ENCODE data around the gene TRPT1.
A peak's percentile ranks its signal among the peaks of the same experiment; 100 is the strongest.

The TRPT1 gene

DNA sequence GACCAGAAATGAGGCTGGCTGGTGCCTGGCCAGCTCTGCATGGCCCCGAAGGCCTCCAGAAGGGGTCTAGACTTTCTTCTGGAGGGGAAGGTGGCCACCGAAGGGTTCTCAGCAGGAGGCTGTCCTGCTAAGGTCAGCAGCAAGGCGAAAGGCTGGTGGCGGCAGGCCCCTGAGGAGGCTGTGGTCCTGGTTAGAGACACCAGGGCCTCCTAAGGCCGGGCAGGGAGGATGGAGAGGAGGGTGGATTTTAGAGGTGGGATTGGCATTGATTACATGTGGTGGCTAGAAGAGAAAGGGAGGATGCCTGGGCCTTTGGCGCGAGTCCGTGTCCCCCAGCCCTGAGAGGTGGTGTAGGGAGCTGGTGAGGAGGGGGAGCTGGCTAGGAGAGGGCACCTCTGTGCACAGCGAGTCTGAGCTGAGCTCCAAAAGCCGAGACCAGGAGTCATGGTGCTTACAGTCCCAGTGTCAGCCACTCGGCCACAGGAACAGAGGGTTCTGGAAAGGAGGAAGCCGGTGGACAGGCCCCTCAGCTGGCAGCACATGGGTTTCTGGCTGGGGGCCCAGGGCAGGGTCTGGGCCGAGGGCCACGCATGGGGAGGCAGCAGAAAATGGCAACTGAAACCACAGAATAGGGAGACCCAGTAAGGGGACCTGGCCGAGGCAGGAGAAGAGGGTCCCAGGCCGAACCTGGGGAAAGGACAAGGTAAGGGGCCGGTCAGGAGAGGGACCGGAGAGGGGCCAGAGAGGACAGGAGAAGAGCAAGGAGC lies 17.0 kb downstream of the TRPT1 start:
- Histone ChIP-seq H3K4me1 (ENCODE audit: control insufficient read depth, insufficient read depth, low read length) (peaks cover 9% of the 10 kb centered on the region), H3K36me3 (ENCODE audit: control insufficient read depth, insufficient read depth, low read length, severe bottlenecking) (peaks cover 11% of the 10 kb centered on the region), H3K27me3 (replicated peaks; ENCODE audit: control insufficient read depth, insufficient read depth, low read length) (no peaks in the 10 kb centered on the region), H3K4me3 (ENCODE audit: low read length) (no peak overlapping the region), H3K9ac (ENCODE audit: low read length) (no peak overlapping the region), H3K9me3 (ENCODE audit: control insufficient read depth, low read length) (no peaks in the 10 kb centered on the region)
- no peak for DNase-seq (ENCODE audit: low read depth)

DNA sequence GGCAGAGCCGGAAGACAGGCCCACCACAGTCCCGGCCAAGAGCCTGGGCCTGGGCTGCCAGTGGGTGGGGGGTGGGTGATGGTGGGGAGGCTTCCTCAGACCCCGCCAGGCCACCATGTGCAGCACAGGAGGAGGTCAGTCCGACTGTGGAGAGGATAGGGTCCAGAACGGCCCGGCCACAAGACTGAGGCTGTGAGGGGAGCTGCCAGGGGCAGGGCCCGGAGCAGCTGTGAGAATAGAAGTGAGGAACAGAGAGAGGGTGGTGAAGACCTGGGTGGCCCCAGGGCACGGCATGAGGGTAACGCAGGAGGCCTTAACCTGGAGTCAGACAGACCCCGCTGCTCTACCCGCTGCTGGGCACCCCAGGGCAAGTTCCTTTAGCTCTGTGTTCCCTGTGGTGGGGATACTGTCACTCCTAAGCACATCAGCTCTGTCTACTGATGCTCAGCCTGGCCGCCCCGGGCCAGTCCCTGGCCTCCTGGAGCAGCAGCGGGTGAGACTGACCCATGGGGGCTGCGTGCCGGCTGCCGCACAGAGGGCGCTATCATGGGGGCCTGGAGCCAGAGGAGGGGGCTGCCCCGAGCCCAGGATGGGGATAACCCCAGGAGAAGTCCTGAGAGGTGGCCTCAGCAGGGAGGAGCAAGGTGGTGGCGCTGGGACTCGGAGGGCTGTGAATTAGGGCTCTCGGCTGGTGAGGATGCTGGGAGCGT lies 17.7 kb downstream of the TRPT1 start:
- Histone ChIP-seq H3K9me3 (ENCODE audit: control insufficient read depth, low read length) (no peaks in the 10 kb centered on the region), H3K9ac (ENCODE audit: low read length) (peak overlapping the region; percentile 74), H3K27me3 (replicated peaks; ENCODE audit: control insufficient read depth, insufficient read depth, low read length) (no peaks in the 10 kb centered on the region), H3K36me3 (ENCODE audit: control insufficient read depth, insufficient read depth, low read length, severe bottlenecking) (peaks cover 19% of the 10 kb centered on the region), H3K4me3 (ENCODE audit: low read length) (peak overlapping the region; percentile 61), H3K4me1 (ENCODE audit: control insufficient read depth, insufficient read depth, low read length) (peaks cover 9% of the 10 kb centered on the region)
- no peak for DNase-seq (ENCODE audit: low read depth)

DNA sequence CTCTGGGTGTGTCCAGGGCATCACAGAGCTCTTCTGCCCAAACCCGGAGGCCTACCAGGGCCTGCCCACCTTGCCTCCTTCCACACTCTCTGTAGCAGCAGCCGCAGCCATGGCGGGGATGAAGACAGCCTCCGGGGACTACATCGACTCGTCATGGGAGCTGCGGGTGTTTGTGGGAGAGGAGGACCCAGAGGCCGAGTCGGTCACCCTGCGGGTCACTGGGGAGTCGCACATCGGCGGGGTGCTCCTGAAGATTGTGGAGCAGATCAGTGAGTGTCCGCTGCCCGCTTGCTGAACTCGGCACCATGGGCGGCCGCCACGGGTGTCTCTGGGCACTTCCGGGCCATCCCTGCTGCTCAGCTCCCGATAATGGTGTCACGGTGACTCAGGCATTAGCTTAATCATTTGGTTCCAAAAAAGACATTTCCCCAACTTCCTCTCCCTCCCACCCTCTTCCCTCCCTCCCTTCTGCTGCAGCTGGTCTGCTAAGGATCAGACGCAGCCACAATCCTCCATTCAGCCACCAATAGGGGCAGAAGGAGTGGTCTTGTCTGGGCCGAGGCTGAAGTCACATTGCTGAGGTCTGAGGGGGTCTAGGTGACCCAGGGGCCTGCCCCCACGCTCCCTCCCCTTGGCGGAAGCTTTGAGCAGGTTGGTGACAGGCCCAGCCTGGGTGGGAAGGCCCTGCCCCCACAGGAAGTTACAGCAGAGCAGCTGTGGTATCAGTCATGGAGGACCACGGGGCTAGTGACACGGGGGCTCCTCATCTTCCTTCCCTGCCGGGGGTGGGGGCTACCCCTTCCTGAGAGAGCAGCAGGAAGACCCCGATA lies 18.5 kb downstream of the TRPT1 start:
- Histone ChIP-seq H3K36me3 (ENCODE audit: control insufficient read depth, insufficient read depth, low read length, severe bottlenecking) (peaks cover 26% of the 10 kb centered on the region), H3K9ac (ENCODE audit: low read length) (peak overlapping the region; percentile 74), H3K27me3 (replicated peaks; ENCODE audit: control insufficient read depth, insufficient read depth, low read length) (no peaks in the 10 kb centered on the region), H3K9me3 (ENCODE audit: control insufficient read depth, low read length) (no peaks in the 10 kb centered on the region), H3K4me3 (ENCODE audit: low read length) (peak overlapping the region; percentile 61), H3K4me1 (ENCODE audit: control insufficient read depth, insufficient read depth, low read length) (peaks cover 9% of the 10 kb centered on the region)
- DNase-seq (ENCODE audit: low read depth), result no peak

DNA sequence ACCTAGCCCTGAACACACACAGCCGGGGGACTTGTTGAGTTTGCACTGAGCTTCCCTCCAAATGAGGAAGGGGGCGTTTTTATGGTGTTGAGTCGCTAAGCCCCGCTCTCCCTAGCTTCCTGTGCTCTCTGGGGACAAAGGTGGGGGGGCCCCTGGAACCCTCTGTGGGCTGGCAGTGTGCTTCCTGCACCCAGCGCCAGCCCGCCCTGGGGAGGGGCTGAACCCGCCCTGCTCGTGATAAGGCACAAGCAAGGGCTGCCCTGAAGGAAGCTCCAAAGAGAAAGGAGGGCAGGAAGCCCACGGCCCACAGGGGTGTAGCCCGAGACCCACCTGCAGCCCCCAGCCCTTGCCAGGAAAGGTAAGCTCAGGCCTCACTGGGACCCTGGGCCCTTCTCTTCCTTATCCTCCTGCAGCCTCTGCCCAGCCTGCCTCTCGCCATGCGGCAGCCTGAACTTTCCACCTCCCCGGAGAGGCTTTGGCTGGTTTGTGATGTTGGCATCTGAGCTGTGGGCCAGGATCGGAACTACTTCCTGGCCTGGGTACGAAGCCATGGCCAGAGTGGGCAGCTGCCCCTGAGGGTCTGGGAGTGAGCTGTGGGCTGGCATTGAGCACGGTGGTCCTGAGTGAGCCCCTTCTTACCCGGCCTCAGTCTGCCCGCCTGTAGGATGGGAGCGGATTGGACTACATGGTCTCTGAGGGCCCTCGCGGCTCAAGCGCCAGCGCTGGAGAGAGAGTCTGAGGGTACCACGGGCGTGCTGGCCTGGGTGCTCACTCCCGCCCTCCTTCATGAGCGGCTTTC lies 19.3 kb downstream of the TRPT1 start, which contains the start of gene FERMT3:
Gene FERMT3 (plus strand): TSS at position 265 of the 799 bp plus-strand sequence. CDS start 644 bp downstream, outside the sequence.
- Histone ChIP-seq H3K4me1 (ENCODE audit: control insufficient read depth, insufficient read depth, low read length) (peaks cover 9% of the 10 kb centered on the region), H3K36me3 (ENCODE audit: control insufficient read depth, insufficient read depth, low read length, severe bottlenecking) (peaks cover 34% of the 10 kb centered on the region), H3K9me3 (ENCODE audit: control insufficient read depth, low read length) (no peaks in the 10 kb centered on the region), H3K4me3 (ENCODE audit: low read length) (peak within 1 kb of the TSS; percentile 61), H3K9ac (ENCODE audit: low read length) (peak within 1 kb of the TSS; percentile 74), H3K27me3 (replicated peaks; ENCODE audit: control insufficient read depth, insufficient read depth, low read length) (no peaks in the 10 kb centered on the region)
- DNase-seq (ENCODE audit: low read depth), result no peak

DNA sequence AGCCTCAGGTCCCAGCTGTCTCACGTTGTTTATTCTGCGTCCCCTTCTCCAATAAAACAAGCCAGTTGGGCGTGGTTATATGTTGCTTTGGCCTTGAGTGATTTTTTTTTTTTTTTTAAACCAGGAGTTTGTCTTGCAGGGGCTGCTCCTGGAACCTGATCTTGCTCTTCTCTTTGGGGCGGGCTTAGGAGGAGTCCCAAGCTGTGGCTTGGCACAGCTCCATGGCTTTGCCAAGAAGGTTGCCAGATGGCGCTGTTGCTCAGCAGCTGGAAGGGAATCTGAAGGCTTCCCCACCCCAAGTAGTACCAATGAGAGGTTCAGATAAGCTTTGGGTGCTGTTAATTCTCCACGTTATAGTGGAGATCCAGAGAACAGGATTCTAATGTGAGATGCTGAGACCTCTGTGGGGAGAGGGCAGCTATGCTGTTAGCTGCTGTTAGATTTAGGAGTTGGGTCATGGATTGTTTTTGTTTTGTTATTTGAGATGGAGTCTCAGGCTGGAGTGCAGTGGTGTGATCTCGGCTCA lies 21.5 kb downstream of the TRPT1 start:
- Histone ChIP-seq H3K36me3 (ENCODE audit: control insufficient read depth, insufficient read depth, low read length, severe bottlenecking) (peaks cover 55% of the 10 kb centered on the region), H3K9me3 (ENCODE audit: control insufficient read depth, low read length) (no peaks in the 10 kb centered on the region), H3K4me3 (ENCODE audit: low read length) (no peak overlapping the region), H3K27me3 (replicated peaks; ENCODE audit: control insufficient read depth, insufficient read depth, low read length) (no peaks in the 10 kb centered on the region), H3K9ac (ENCODE audit: low read length) (peak overlapping the region; percentile 22), H3K4me1 (ENCODE audit: control insufficient read depth, insufficient read depth, low read length) (peaks cover 9% of the 10 kb centered on the region)
- peak; percentile 97 for DNase-seq (ENCODE audit: low read depth)

DNA sequence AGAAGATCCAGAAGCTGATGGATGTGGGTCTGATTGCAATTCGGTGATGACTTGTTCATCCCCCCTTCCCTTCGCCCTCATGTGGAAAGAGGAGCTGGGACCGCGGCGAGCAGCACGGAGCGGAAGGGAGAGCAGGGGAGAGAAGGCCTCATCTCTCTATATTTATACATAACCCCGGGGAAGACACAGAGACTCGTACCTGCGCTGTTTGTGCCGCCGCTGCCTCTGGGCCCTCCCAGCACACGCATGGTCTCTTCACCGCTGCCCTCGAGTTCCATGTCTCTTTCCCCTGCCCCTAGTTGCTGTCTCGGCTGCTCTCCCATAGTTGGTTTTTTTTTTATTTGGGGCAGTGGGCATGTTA lies 21.9 kb downstream of the TRPT1 start:
- Histone ChIP-seq H3K9me3 (ENCODE audit: control insufficient read depth, low read length) (no peaks in the 10 kb centered on the region), H3K4me3 (ENCODE audit: low read length) (no peak overlapping the region), H3K36me3 (ENCODE audit: control insufficient read depth, insufficient read depth, low read length, severe bottlenecking) (peaks cover 56% of the 10 kb centered on the region), H3K4me1 (ENCODE audit: control insufficient read depth, insufficient read depth, low read length) (peaks cover 9% of the 10 kb centered on the region), H3K9ac (ENCODE audit: low read length) (peak overlapping the region; percentile 22), H3K27me3 (replicated peaks; ENCODE audit: control insufficient read depth, insufficient read depth, low read length) (no peaks in the 10 kb centered on the region)
- no peak for DNase-seq (ENCODE audit: low read depth)

DNA sequence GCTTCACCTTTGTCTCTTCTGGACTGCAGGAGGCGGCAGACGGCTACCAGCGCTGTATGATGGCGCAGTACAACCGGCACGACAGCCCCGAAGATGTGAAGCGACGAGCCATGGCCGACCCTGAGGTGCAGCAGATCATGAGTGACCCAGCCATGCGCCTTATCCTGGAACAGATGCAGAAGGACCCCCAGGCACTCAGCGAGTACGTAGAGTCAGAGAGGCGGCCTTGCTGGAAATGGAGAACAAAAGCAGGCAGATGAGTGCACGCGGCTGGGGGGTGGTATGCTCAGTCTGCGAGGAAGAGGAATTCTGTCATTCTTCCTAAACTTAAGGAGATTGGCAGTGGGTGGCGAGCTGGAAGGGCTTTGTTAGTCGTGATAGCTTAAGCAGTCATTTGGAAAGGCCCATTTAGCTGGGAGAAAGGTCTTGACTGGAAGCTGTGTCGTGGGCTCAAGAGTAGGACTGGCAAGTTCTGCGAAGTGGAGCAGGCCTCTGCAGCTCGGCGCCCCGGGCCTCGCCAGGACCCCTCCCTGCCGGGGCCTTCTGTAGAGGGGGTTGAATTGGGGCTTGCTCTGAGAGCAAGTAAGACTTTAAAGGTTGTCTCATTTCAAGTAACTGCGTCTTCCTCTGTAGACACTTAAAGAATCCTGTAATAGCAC lies 22.4 kb downstream of the TRPT1 start:
- H3K4me1 ChIP-seq (ENCODE audit: control insufficient read depth, insufficient read depth, low read length), result peaks cover 9% of the 10 kb centered on the region
- H3K27me3 ChIP-seq (replicated peaks; ENCODE audit: control insufficient read depth, insufficient read depth, low read length), result no peaks in the 10 kb centered on the region
- DNase-seq (ENCODE audit: low read depth), result no peak
- peaks cover 61% of the 10 kb centered on the region for H3K36me3 ChIP-seq (ENCODE audit: control insufficient read depth, insufficient read depth, low read length, severe bottlenecking)
- H3K9me3 ChIP-seq (ENCODE audit: control insufficient read depth, low read length), result no peaks in the 10 kb centered on the region
- H3K4me3 ChIP-seq (ENCODE audit: low read length), result no peak overlapping the region
- H3K9ac ChIP-seq (ENCODE audit: low read length), result no peak overlapping the region

DNA sequence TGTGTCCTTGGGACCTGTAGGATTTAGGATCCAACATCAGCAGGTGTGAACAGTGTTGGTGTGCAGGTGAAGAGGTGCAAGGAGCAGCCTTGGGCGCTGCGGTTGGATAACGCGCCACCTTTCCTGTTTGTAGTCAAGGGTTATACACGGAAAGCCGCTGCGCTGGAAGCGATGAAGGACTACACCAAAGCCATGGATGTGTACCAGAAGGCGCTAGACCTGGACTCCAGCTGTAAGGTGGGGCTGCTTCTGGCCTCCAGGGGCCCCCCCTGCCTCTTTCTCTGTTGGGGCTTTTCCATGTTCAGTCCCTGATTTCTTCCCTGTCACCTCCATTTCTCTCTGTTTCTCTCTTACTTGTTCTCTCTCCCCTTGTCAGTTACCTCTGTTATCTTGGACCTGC lies 23.0 kb downstream of the TRPT1 start:
- Histone ChIP-seq H3K4me1 (ENCODE audit: control insufficient read depth, insufficient read depth, low read length) (peaks cover 9% of the 10 kb centered on the region), H3K9me3 (ENCODE audit: control insufficient read depth, low read length) (no peaks in the 10 kb centered on the region), H3K4me3 (ENCODE audit: low read length) (no peak overlapping the region), H3K27me3 (replicated peaks; ENCODE audit: control insufficient read depth, insufficient read depth, low read length) (no peaks in the 10 kb centered on the region), H3K9ac (ENCODE audit: low read length) (no peak overlapping the region), H3K36me3 (ENCODE audit: control insufficient read depth, insufficient read depth, low read length, severe bottlenecking) (peaks cover 66% of the 10 kb centered on the region)
- no peak for DNase-seq (ENCODE audit: low read depth)

DNA sequence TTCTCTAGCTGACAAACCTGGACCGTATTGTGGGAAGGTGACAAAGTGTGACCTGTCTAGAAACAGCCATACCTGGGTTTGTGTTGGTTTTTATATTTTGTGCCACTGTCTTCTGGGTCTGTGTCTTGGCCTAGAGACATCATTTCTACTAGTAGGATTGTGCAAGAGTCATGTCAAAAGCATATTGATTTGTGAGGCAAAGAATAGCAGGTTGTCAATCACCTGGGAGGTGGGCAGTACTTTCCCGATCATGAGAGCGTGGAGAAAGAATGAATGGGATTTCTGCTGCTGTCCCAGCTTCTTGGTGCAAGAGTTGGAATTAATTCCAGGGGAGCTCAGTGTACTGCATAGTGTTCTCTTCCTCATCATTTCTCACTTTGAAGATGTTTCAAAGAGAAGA lies 24.4 kb downstream of the TRPT1 start:
- peaks cover 81% of the 10 kb centered on the region for H3K36me3 ChIP-seq (ENCODE audit: control insufficient read depth, insufficient read depth, low read length, severe bottlenecking)
- no peaks in the 10 kb centered on the region for H3K27me3 ChIP-seq (replicated peaks; ENCODE audit: control insufficient read depth, insufficient read depth, low read length)
- H3K9ac ChIP-seq (ENCODE audit: low read length), result no peak overlapping the region
- no peaks in the 10 kb centered on the region for H3K9me3 ChIP-seq (ENCODE audit: control insufficient read depth, low read length)
- DNase-seq (ENCODE audit: low read depth), result no peak
- no peaks in the 10 kb centered on the region for H3K4me1 ChIP-seq (ENCODE audit: control insufficient read depth, insufficient read depth, low read length)
- no peak overlapping the region for H3K4me3 ChIP-seq (ENCODE audit: low read length)

DNA sequence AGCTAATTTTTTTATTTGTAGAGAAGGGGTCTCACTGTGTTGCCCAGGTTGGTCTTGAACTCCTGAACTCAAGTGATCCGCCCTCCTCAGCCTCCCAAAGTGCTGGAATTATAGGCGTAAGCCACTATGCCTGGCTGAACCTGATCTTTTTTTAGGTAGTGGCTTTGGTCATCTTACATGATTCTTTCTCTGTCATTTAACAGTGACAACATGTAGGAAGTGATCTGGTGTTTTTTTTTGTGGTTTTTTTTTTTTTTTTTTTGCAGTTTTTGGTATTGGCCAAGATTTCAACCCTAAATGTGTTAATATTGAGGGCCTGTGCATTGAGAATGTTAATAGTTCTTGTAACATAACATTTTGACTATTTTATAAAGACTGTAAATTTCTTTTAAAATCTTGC lies 27.5 kb downstream of the TRPT1 start:
- Histone ChIP-seq H3K9ac (ENCODE audit: low read length) (no peak overlapping the region), H3K4me1 (ENCODE audit: control insufficient read depth, insufficient read depth, low read length) (no peaks in the 10 kb centered on the region), H3K27me3 (replicated peaks; ENCODE audit: control insufficient read depth, insufficient read depth, low read length) (no peaks in the 10 kb centered on the region), H3K9me3 (ENCODE audit: control insufficient read depth, low read length) (no peaks in the 10 kb centered on the region), H3K36me3 (ENCODE audit: control insufficient read depth, insufficient read depth, low read length, severe bottlenecking) (peaks cover 95% of the 10 kb centered on the region), H3K4me3 (ENCODE audit: low read length) (no peak overlapping the region)
- no peak for DNase-seq (ENCODE audit: low read depth)
